Activated CD4-positive, alpha-beta T cell treated with anti-CD3 and anti-CD28 coated beads, Interleukin-2, amount 10 ng/mL, durations not matched to agents 24 days and 14 days (primary cell): ENCODE measurements around the gene GMPR2. TPM values are rescaled to one million over a fixed set of nuclear protein-coding genes. Genes with fewer than 3 reads are reported as not detected.

ENCODE experiments used
- DNase-seq: peaks from one replicate; pipeline ENCODE4 v3.0.0; 2022
- H3K27ac Mint-ChIP-seq: one replicate; pipeline ENCODE4 v1.8.0; 2022; ENCODE audit warnings: mild to moderate bottlenecking, mixed read lengths
- H3K27me3 Mint-ChIP-seq: one replicate; pipeline ENCODE4 v1.8.0; 2022; ENCODE audit warnings: mixed read lengths
- H3K36me3 Mint-ChIP-seq: one replicate; pipeline ENCODE4 v1.8.0; 2022; ENCODE audit warnings: low read depth, mild to moderate bottlenecking, mixed read lengths
- H3K4me1 Mint-ChIP-seq: one replicate; pipeline ENCODE4 v1.8.0; 2021; ENCODE audit warnings: mixed read lengths
- H3K4me3 Mint-ChIP-seq: one replicate; pipeline ENCODE4 v1.8.0; 2022; ENCODE audit warnings: mild to moderate bottlenecking, moderate library complexity, mixed read lengths
- H3K9me3 Mint-ChIP-seq: one replicate; pipeline ENCODE4 v1.8.0; 2021; ENCODE audit warnings: mixed read lengths
- intact Hi-C: fragments of 100-400 bp; cut with micrococcal nuclease; formaldehyde crosslinking; loops from one replicate; pipeline ENCODE4 v1.15.1; 2023
- total RNA-seq: library from RNA; stranded (reverse); gene quantifications from 2 replicates; pipeline ENCODE4 v1.2.3, GENCODE V29; 2022

The GMPR2 gene
- 32.4 and 42.8 TPM in 2 replicates for total RNA-seq

DNA sequence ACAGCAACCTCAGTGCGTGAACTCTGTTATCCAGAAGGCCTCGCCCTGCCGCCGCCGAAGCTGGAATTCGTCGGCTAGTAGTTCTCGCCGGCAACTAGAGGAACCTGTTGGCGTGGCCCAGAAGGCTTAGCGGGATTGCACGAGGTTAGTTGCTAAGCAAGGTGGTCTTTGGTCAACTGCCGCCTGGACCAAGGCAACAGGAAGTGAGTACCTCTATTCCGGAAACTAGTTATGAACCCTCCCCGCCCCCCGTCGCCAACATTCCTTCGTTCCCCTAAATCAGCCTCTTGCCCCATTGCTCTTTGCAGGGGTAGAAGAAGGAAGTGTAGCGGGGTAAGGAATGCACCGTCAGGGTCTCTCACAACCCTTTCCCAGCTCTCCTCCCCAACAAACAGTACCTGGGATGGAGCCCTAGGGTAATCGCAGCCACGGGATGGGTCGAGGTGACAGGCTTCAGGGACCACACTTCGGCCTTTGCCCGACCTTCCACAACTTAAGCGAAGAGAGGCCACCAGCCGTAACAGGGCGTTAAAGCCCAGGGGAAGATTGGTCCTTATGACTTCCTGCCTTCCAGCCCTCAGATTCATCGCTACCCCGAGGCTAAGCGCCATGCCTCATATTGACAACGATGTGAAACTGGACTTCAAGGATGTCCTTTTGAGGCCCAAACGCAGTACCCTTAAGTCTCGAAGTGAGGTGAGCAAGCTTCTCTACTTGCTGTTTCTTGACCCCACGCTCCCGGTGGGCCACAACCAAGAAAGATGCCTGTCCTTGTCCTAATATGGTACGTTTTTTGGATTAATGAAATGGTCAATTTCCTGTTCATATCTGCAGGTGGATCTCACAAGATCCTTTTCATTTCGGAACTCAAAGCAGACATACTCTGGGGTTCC is at the start of gene GMPR2:
TSS of gene GMPR2 (plus strand) at position 285 of the 893 bp plus-strand sequence. CDS start at position 610, 325 bp downstream.
- Mint-ChIP-seq H3K4me3 (peak within 1 kb of the TSS; percentile 92), H3K36me3 (peaks cover 36% of the 10 kb centered on the region), H3K9me3 (no peaks in the 10 kb centered on the region), H3K27me3 (no peaks in the 10 kb centered on the region), H3K27ac (peak within 1 kb of the TSS; percentile 92), H3K4me1 (peaks cover 40% of the 10 kb centered on the region)
- intact Hi-C loops = loop anchor here (1.0 kb wide), 6 partner anchors 9 to 119 kb away; partner anchors contain the start of genes CHMP4A, DCAF11, DHRS1 and IPO4
- DNase-seq = peak; percentile 77

DNA sequence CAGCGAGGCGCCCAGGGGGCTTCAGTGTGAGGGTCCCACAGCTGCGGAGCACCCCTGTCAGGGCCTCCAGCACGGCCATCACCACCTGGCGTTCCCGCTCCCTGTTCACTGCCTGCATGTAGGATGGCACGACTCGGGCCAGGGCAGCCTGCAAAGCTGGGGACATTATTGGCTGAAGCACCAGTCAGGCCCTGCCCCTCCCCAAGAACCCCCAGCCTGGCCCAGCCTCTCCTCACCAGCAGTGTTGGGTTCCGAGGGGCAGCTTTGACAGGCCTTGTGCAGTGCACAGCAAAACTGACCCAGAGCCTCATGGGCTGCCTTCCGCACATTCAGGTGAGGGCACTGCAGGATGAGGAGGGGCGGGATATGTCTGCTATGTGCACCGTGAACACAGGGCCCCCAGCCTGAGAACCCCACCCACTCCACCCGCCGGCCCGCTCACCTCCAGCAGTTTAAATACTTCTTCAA is 49.7 kb upstream of the GMPR2 start:
- Mint-ChIP-seq H3K36me3 (peaks cover 67% of the 10 kb centered on the region), H3K27me3 (no peaks in the 10 kb centered on the region), H3K4me1 (peaks cover 15% of the 10 kb centered on the region), H3K9me3 (no peaks in the 10 kb centered on the region), H3K27ac (no peak overlapping the region), H3K4me3 (no peak overlapping the region)
- no peak for DNase-seq
- intact Hi-C loops = no loop called here

DNA sequence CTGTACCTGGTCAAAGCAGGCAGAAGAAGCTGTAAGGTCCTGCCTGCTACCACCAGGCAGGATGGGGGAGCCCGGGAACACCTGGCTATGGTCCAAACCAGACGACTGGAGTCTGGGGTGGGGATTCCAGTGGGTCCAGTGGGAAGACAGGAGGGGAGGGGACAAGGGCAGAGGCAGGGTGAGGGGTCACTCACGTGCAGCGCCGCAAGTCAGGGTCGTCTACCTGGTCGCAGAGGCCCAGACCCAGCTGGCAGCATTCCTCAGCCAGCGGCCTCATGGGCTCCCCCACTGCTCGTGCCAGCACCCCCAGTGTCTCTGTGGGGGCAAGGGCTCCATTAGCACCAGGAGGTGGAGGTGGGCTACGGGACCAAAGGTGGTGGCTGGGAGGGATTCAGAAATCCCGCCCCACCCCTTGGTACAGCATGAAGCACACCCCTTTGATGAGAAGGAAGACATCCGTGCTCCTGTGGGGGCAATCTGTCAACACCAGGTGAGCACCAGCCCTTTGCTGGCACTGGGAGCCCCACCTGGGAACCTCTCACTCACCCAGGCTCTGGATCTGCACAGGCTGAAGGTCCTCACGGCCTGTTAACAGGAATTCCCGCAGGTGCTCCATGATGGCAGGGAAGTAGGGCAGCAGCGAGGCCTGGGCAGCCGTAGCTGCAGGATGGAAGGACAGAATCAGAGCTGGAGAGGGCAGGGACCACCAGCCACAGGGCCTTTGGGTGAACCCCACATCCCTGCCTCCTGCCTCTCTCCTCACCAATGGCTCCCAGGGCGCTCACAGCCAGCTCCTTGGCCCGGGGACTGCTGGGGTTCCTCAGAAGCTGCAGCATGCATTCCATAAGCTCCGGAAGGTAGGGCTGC is 48.4 kb upstream of the GMPR2 start:
- peaks cover 58% of the 10 kb centered on the region for H3K36me3 Mint-ChIP-seq
- no peak overlapping the region for H3K27ac Mint-ChIP-seq

DNA sequence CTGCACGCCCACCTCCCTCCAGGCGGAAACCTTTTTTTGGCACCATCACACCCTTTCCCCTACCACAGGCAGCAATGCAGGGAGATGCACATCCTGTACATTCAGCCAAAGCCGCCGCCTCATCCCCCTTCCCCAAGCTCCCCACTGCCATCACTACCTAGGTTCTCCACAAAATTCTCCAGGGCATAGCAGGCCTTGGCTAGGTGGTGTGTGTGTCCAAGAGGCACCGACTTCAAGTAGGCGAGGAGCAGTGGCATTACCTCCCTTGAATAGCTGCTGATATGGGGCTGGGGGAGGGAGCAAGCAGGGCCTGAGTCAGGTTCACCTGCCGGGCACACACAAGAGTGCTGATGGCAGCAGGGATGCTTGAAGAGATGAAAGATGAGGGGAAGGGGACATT is 47.7 kb upstream of the GMPR2 start:
- no peaks in the 10 kb centered on the region for H3K27me3 Mint-ChIP-seq
- H3K4me1 Mint-ChIP-seq = peaks cover 19% of the 10 kb centered on the region
- H3K9me3 Mint-ChIP-seq = no peaks in the 10 kb centered on the region
- intact Hi-C loops = no loop called here
- no peak overlapping the region for H3K4me3 Mint-ChIP-seq
- no peak overlapping the region for H3K27ac Mint-ChIP-seq
- peaks cover 57% of the 10 kb centered on the region for H3K36me3 Mint-ChIP-seq
- no peak for DNase-seq

More for the DNA sequence above, 48.4 kb upstream of the GMPR2 start:
- Mint-ChIP-seq H3K9me3 (no peaks in the 10 kb centered on the region), H3K4me1 (peaks cover 16% of the 10 kb centered on the region), H3K27me3 (no peaks in the 10 kb centered on the region), H3K4me3 (no peak overlapping the region)
- intact Hi-C loops = no loop called here
- peak; percentile 61 for DNase-seq

DNA sequence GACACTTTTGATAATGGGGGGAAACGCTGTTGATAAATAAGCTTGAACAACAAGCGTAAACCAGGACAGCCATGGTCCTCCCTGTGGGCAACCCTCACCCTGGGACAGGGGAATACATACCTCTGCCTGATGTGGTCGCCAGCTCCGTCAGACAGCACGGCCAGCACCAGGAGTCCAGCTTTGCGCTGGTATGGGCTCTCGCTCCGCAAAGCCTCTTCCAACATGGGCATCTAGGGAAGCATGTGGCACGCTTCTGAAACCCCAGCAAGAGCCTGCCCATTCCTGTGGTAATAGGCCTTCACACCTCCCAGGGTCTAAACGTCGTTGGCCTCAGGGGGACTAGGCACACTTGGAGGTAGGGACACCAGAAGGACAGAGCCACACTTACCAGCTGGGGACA is 47.0 kb upstream of the GMPR2 start:
- DNase-seq = no peak
- H3K36me3 Mint-ChIP-seq = peaks cover 56% of the 10 kb centered on the region
- H3K27me3 Mint-ChIP-seq = no peaks in the 10 kb centered on the region
- no peak overlapping the region for H3K27ac Mint-ChIP-seq
- no peak overlapping the region for H3K4me3 Mint-ChIP-seq
- intact Hi-C loops = no loop called here
- H3K9me3 Mint-ChIP-seq = no peaks in the 10 kb centered on the region
- H3K4me1 Mint-ChIP-seq = peaks cover 19% of the 10 kb centered on the region

DNA sequence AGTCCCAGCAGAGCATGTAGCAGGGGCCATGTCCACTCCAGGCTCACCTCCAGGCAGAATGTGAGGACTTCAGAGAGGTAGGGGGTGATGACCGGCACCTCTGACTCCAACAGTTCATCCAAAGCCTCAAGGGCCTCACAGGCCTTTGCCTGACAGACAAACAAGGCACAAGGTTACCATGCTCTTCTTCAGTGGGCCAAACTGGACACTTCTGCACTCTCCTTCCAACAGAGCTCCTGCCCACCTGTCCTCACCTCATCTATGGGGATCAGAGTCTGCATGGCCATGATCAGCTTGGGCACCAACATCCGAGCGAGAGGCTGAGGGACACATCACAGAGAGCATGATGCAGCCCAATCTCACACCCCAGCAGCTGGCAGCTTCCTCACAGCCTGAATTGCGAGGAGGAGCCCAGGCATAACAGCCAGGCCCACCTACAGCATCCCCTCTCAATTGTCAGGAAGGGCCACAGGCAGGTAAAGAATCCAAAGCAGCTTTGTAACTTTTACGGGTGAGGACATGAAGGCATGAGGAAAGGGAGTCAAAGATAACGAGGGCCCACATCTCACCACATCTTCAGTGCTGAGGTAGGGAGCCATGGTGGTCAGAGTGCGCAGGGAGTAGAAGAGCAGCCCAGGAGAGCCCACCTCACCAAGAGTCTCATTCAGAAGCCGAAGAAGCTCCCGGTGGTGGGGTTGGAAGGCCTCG is 45.7 kb upstream of the GMPR2 start:
- intact Hi-C loops = no loop called here
- no peaks in the 10 kb centered on the region for H3K27me3 Mint-ChIP-seq
- peak; percentile 60 for DNase-seq
- H3K27ac Mint-ChIP-seq = peak overlapping the region; percentile 66
- H3K4me1 Mint-ChIP-seq = peaks cover 22% of the 10 kb centered on the region
- no peaks in the 10 kb centered on the region for H3K9me3 Mint-ChIP-seq
- peak overlapping the region; percentile 92 for H3K4me3 Mint-ChIP-seq
- H3K36me3 Mint-ChIP-seq = peaks cover 57% of the 10 kb centered on the region

DNA sequence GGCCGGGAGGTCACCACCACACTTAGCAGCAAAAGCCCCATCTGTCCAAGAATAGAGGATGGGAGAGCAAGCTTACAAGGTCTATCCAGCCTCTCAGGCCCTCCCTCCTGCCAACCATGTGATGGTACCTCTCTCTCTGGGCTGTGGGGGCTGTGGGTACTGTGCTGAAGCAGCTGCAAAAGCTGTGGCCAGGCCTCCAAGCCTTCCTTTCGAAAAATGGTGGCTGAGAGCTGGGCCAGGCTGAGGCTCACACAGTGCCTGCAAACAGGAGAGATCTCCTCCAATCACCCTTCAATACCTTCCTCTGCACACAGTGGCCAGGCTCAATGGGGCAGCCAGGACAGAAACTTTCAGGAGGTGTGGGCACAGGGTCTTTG is 45.2 kb upstream of the GMPR2 start:
- Mint-ChIP-seq H3K27ac (peak overlapping the region; percentile 93), H3K27me3 (no peaks in the 10 kb centered on the region), H3K4me1 (peaks cover 27% of the 10 kb centered on the region), H3K4me3 (peak overlapping the region; percentile 92), H3K36me3 (peaks cover 57% of the 10 kb centered on the region), H3K9me3 (no peaks in the 10 kb centered on the region)
- intact Hi-C loops = no loop called here
- DNase-seq = no peak

DNA sequence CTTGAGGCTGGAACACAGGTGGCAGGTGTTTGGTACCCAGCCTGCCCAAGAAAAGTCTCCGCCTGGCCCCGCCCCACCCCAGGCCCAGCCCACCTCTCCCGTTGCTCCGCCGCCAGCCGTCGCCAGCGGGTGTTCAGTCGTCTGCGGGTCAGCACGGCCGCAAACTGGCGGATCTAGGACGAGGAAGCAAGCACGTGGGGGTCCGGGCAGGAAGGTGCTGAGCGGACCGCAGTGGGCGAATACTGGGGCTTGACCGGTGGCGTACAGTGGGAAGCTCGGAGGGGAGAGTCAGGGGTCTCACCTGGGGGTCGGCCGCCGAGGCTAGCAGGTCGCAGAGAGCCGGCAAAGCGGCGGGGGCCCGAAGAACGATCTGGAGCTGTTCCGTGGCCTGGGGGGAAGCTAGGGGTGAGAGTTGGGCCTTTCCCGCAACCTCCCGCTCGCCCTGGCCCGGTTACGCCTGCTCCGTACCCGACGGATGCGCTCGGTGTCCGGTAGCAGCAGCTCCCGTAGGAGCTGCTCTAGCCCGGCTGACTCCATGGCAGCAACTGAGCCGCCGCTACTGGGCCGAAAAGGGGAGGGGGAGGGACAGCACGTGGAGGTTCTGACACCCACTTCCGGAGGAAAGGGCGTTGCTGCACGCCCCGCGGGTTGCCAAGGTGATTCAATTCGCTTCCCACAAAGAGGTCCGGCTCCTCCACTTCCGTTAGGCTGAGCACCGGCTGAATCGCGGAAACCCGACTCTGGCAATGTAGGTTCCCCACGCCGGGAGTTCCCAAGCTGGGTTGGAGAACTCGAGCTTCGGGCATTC is 44.3 kb upstream of the GMPR2 start, which contains the start of gene IPO4:
TSS of gene IPO4 (minus strand) at position 566 of the 808 bp plus-strand sequence. CDS start at position 537, 29 bp downstream.
- Mint-ChIP-seq H3K9me3 (no peaks in the 10 kb centered on the region), H3K27me3 (no peaks in the 10 kb centered on the region), H3K4me3 (peak within 1 kb of the TSS; percentile 92), H3K27ac (peak within 1 kb of the TSS; percentile 93), H3K36me3 (peaks cover 56% of the 10 kb centered on the region), H3K4me1 (peaks cover 33% of the 10 kb centered on the region)
- DNase-seq = peak; percentile 98
- intact Hi-C loops = loop anchor here (1.0 to 2.0 kb wide), 4 partner anchors 27 to 54 kb away; partner anchors contain the start of genes GMPR2, IRF9, NEDD8 and PSME2

DNA sequence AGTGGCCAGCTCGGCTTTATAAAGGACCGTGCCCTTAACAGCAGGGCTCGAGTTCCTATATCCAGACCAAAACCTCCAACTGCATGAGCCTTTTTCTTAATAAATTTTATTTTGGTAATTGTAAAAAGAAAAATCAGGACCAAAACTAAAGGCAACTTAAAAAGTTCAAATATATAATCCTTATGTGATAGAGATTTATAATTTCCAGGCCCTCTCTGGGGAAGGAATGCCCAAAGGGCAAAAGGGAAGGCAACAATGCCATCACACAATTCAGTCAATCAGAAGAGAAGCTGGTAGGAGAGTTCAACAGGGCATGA is 43.7 kb upstream of the GMPR2 start:
- Mint-ChIP-seq H3K27me3 (no peaks in the 10 kb centered on the region), H3K27ac (peak overlapping the region; percentile 93), H3K4me1 (peaks cover 34% of the 10 kb centered on the region), H3K4me3 (peak overlapping the region; percentile 92), H3K36me3 (peaks cover 54% of the 10 kb centered on the region), H3K9me3 (no peaks in the 10 kb centered on the region)
- DNase-seq = no peak
- intact Hi-C loops = loop anchor here (2.0 kb wide), 1 partner anchor 42 kb away; the partner anchor contains the start of genes PSME2 and RNF31

DNA sequence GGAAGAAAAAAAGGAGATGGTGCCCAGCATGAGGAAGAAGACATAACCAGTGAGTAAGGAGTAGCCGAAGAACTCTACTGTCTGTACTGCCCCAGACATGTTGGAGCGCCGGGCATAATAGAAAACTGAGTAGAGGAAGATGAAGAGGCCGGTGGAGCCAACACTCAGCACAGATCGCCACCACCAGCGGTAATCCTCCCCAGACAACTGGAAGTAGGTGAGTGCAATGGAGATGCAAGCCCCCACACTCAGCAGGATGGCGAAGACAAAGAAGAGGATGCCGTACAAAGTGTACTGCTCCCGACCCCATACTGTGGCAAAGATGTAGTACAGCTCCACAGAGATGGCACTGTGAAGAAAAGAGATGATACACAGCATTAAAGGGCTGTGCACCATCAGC is 43.3 kb upstream of the GMPR2 start:
- intact Hi-C loops = loop anchor here (2.0 kb wide), 1 partner anchor 43 kb away; the partner anchor contains the start of genes PSME2 and RNF31
- H3K36me3 Mint-ChIP-seq = peaks cover 56% of the 10 kb centered on the region
- peaks cover 39% of the 10 kb centered on the region for H3K4me1 Mint-ChIP-seq
- H3K27me3 Mint-ChIP-seq = no peaks in the 10 kb centered on the region
- peak overlapping the region; percentile 92 for H3K4me3 Mint-ChIP-seq
- H3K27ac Mint-ChIP-seq = peak overlapping the region; percentile 93
- H3K9me3 Mint-ChIP-seq = no peaks in the 10 kb centered on the region
- DNase-seq = peak; percentile 61

DNA sequence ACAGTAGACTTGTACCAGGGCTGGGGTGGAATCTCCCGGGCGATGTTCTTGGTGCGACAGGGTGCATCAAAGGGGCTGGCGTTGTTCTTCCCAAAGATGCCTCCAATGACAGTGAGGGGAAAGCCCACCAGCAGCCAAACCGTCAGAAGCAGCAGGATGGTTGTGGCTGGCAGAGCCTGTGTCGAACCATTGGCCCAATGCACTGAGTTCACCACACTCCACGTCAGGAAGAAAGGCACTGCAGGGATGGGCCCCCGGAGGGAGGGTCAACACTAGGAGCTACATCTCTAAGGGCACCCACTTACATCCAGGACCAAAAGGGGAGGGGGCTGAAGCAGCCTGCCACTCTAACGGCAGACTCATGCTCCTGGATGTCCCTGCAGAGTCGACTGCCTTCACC is 42.3 kb upstream of the GMPR2 start:
- H3K27me3 Mint-ChIP-seq = no peaks in the 10 kb centered on the region
- H3K36me3 Mint-ChIP-seq = peaks cover 55% of the 10 kb centered on the region
- no peak overlapping the region for H3K4me3 Mint-ChIP-seq
- peaks cover 45% of the 10 kb centered on the region for H3K4me1 Mint-ChIP-seq
- H3K27ac Mint-ChIP-seq = no peak overlapping the region
- no peaks in the 10 kb centered on the region for H3K9me3 Mint-ChIP-seq
- DNase-seq = no peak
- intact Hi-C loops = no loop called here

DNA sequence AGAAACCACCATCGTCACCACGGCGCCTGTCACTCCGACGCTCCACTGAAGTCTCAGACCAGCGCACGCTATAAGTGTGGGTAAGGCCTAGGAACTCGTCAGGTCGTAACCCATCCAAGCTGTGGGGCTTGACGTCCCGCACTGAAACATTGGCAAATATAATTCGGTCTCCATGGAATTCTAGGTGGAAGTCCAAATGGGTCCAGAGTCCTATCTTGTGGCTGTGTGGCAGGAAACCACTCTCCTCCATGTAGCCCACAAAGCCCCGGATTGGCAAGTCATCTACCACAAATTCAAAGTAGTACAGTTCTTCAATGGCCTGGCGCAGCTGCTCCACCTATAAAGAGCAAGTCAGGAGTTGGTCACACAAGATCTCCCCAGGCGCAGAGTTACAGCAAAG is 39.8 kb upstream of the GMPR2 start:
- Mint-ChIP-seq H3K4me1 (peaks cover 44% of the 10 kb centered on the region), H3K36me3 (peaks cover 51% of the 10 kb centered on the region), H3K27me3 (no peaks in the 10 kb centered on the region), H3K27ac (no peak overlapping the region), H3K4me3 (peak overlapping the region; percentile 17), H3K9me3 (no peaks in the 10 kb centered on the region)
- DNase-seq = peak; percentile 57
- intact Hi-C loops = no loop called here
